ENCODE measurements around the gene FIGN. TPM values are rescaled to one million over a fixed set of nuclear protein-coding genes. Genes with fewer than 3 reads are reported as not detected.

Gene FIGN
- total RNA-seq, 1 experiment from 2014 or later, result 19.4 TPM

DNA sequence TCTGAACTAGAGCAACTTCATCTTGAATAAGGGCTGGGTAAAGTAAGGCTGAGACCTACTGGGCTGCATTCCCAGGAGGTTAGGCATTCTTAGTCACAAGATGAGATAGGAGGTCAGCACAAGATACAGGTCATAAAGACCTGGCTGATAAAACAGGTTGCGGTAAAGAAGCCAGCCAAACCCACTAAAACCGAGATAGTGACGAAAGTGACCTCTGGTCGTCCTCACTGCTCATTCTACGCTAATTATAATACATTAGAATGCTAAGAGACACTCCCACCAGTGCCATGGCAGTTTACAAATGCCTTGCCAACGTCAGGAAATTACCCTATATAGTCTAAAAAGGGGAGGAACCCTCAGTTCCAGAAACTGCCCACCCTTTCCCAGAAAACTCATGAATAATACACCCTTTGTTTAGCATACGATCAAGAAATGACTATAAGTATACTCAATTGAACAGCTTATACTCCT lies 109.1 kb downstream of the FIGN start:
- no peak overlapping the region for H3K27ac Mint-ChIP-seq
- ChIA-PET CTCF (interaction anchor here (0.9 kb wide), 1 partner anchor 18 kb away, joined by 3 read pairs; no protein-coding TSS in a partner anchor), POLR2A (no interaction called here)
- H3K27me3 Mint-ChIP-seq (ENCODE audit: low read depth), result no peaks in the 10 kb centered on the region
- no peaks in the 10 kb centered on the region for H3K36me3 Mint-ChIP-seq
- no peaks in the 10 kb centered on the region for H3K9me3 Mint-ChIP-seq
- ATAC-seq, result no peak
- TF ChIP-seq FOXK1 (CRISPR knock-in tag; IDR thresholded peaks at IDR 0.05), result no peak
- TF ChIP-seq ZNF416 (CRISPR knock-in tag; IDR thresholded peaks at IDR 0.05), result no peak
- TF ChIP-seq, protein P1, sequence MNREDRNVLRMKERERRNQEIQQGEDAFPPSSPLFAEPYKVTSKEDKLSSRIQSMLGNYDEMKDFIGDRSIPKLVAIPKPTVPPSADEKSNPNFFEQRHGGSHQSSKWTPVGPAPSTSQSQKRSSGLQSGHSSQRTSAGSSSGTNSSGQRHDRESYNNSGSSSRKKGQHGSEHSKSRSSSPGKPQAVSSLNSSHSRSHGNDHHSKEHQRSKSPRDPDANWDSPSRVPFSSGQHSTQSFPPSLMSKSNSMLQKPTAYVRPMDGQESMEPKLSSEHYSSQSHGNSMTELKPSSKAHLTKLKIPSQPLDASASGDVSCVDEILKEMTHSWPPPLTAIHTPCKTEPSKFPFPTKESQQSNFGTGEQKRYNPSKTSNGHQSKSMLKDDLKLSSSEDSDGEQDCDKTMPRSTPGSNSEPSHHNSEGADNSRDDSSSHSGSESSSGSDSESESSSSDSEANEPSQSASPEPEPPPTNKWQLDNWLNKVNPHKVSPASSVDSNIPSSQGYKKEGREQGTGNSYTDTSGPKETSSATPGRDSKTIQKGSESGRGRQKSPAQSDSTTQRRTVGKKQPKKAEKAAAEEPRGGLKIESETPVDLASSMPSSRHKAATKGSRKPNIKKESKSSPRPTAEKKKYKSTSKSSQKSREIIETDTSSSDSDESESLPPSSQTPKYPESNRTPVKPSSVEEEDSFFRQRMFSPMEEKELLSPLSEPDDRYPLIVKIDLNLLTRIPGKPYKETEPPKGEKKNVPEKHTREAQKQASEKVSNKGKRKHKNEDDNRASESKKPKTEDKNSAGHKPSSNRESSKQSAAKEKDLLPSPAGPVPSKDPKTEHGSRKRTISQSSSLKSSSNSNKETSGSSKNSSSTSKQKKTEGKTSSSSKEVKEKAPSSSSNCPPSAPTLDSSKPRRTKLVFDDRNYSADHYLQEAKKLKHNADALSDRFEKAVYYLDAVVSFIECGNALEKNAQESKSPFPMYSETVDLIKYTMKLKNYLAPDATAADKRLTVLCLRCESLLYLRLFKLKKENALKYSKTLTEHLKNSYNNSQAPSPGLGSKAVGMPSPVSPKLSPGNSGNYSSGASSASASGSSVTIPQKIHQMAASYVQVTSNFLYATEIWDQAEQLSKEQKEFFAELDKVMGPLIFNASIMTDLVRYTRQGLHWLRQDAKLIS (CRISPR knock-in tag; IDR thresholded peaks at IDR 0.05; ENCODE audit: borderline replicate concordance), result no peak
- TF ChIP-seq, protein P2, sequence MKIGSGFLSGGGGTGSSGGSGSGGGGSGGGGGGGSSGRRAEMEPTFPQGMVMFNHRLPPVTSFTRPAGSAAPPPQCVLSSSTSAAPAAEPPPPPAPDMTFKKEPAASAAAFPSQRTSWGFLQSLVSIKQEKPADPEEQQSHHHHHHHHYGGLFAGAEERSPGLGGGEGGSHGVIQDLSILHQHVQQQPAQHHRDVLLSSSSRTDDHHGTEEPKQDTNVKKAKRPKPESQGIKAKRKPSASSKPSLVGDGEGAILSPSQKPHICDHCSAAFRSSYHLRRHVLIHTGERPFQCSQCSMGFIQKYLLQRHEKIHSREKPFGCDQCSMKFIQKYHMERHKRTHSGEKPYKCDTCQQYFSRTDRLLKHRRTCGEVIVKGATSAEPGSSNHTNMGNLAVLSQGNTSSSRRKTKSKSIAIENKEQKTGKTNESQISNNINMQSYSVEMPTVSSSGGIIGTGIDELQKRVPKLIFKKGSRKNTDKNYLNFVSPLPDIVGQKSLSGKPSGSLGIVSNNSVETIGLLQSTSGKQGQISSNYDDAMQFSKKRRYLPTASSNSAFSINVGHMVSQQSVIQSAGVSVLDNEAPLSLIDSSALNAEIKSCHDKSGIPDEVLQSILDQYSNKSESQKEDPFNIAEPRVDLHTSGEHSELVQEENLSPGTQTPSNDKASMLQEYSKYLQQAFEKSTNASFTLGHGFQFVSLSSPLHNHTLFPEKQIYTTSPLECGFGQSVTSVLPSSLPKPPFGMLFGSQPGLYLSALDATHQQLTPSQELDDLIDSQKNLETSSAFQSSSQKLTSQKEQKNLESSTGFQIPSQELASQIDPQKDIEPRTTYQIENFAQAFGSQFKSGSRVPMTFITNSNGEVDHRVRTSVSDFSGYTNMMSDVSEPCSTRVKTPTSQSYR (CRISPR knock-in tag; IDR thresholded peaks at IDR 0.05), result no peak
- no peak for TF ChIP-seq ZNF138 (CRISPR knock-in tag; conservative IDR thresholded peaks at IDR 0.05)
- no peak for TF ChIP-seq ATF1 (CRISPR knock-in tag; IDR thresholded peaks at IDR 0.05)
- TF ChIP-seq, protein P3, sequence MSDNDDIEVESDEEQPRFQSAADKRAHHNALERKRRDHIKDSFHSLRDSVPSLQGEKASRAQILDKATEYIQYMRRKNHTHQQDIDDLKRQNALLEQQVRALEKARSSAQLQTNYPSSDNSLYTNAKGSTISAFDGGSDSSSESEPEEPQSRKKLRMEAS (CRISPR knock-in tag; IDR thresholded peaks at IDR 0.05), result no peak
- TF ChIP-seq KAT7 (CRISPR knock-in tag; IDR thresholded peaks at IDR 0.05; ENCODE audit: borderline replicate concordance), result no peak
- TF ChIP-seq, protein P4, sequence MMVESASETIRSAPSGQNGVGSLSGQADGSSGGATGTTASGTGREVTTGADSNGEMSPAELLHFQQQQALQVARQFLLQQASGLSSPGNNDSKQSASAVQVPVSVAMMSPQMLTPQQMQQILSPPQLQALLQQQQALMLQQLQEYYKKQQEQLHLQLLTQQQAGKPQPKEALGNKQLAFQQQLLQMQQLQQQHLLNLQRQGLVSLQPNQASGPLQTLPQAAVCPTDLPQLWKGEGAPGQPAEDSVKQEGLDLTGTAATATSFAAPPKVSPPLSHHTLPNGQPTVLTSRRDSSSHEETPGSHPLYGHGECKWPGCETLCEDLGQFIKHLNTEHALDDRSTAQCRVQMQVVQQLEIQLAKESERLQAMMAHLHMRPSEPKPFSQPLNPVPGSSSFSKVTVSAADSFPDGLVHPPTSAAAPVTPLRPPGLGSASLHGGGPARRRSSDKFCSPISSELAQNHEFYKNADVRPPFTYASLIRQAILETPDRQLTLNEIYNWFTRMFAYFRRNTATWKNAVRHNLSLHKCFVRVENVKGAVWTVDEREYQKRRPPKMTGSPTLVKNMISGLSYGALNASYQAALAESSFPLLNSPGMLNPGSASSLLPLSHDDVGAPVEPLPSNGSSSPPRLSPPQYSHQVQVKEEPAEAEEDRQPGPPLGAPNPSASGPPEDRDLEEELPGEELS (CRISPR knock-in tag; IDR thresholded peaks at IDR 0.05), result no peak
- TF ChIP-seq ZNF671 (CRISPR knock-in tag; IDR thresholded peaks at IDR 0.05), result no peak
- no peak for TF ChIP-seq SOX15 (CRISPR knock-in tag; IDR thresholded peaks at IDR 0.05)
- TF ChIP-seq, protein P5, sequence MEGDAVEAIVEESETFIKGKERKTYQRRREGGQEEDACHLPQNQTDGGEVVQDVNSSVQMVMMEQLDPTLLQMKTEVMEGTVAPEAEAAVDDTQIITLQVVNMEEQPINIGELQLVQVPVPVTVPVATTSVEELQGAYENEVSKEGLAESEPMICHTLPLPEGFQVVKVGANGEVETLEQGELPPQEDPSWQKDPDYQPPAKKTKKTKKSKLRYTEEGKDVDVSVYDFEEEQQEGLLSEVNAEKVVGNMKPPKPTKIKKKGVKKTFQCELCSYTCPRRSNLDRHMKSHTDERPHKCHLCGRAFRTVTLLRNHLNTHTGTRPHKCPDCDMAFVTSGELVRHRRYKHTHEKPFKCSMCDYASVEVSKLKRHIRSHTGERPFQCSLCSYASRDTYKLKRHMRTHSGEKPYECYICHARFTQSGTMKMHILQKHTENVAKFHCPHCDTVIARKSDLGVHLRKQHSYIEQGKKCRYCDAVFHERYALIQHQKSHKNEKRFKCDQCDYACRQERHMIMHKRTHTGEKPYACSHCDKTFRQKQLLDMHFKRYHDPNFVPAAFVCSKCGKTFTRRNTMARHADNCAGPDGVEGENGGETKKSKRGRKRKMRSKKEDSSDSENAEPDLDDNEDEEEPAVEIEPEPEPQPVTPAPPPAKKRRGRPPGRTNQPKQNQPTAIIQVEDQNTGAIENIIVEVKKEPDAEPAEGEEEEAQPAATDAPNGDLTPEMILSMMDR (IDR thresholded peaks at IDR 0.05), result no peak
- TF ChIP-seq CREM (CRISPR knock-in tag; IDR thresholded peaks at IDR 0.05), result no peak
- TF ChIP-seq, protein P6, sequence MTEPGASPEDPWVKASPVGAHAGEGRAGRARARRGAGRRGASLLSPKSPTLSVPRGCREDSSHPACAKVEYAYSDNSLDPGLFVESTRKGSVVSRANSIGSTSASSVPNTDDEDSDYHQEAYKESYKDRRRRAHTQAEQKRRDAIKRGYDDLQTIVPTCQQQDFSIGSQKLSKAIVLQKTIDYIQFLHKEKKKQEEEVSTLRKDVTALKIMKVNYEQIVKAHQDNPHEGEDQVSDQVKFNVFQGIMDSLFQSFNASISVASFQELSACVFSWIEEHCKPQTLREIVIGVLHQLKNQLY (CRISPR knock-in tag; IDR thresholded peaks at IDR 0.05), result no peak
- H3K4me1 Mint-ChIP-seq, result peaks cover 28% of the 10 kb centered on the region
- no peak for DNase-seq (ENCODE audit: low spot score)
- no peak overlapping the region for H3K4me3 Mint-ChIP-seq
